Measurements from ENCODE around the gene BCL2L12.

DNA sequence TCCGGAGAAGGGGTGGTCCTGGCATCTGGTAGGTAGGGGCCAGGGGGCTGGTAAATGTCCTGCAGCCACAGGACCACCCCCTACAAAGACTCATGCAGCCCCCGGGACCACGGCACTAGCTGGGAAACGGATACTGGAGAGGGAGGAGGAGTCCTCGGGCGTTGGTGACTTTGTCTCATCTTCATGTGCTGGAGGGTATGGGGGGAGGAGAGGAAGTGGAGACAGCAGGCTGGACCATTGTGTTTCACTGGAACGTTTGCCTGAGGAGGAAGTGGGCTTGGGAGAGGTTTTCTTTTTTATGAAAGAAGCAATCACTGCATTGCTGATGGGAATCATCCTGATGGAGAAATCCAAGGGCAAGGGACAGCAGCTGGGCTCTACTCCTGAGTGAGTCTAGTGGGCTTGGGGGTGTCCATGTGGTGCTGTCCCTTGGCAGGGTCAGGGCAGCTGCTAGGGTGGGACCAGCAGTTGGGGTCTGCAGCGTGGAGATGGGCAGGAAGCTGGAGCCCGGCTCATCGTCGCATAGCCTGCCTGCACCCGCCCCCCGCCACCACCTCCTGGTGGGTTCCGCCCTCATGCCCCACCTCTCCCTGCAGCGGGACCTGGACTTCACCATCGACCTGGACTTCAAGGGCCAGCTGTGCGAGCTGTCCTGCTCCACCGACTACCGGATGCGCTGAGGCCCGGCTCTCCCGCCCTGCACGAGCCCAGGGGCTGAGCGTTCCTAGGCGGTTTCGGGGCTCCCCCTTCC, 22.0 kb downstream of the BCL2L12 start:
- TF ChIP-seq, protein P1, sequence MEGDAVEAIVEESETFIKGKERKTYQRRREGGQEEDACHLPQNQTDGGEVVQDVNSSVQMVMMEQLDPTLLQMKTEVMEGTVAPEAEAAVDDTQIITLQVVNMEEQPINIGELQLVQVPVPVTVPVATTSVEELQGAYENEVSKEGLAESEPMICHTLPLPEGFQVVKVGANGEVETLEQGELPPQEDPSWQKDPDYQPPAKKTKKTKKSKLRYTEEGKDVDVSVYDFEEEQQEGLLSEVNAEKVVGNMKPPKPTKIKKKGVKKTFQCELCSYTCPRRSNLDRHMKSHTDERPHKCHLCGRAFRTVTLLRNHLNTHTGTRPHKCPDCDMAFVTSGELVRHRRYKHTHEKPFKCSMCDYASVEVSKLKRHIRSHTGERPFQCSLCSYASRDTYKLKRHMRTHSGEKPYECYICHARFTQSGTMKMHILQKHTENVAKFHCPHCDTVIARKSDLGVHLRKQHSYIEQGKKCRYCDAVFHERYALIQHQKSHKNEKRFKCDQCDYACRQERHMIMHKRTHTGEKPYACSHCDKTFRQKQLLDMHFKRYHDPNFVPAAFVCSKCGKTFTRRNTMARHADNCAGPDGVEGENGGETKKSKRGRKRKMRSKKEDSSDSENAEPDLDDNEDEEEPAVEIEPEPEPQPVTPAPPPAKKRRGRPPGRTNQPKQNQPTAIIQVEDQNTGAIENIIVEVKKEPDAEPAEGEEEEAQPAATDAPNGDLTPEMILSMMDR (IDR thresholded peaks at IDR 0.05) = no peak
- no peak for TF ChIP-seq POLR2AphosphoS5 (IDR thresholded peaks at IDR 0.05; ENCODE audit: insufficient read depth in 1 of 2, low read depth in 1 of 2)
- no peak for TF ChIP-seq POLR2A (IDR thresholded peaks at IDR 0.05)

Data from vagina (tissue), 2 donors.